Measurements from ENCODE around the gene ITSN1. TPM values are rescaled to one million over a fixed set of nuclear protein-coding genes. Genes with fewer than 3 reads are reported as not detected.

The ITSN1 gene
- total and polyA plus RNA-seq, 4 donors = 20.3 to 112 (median 40.2) TPM

DNA sequence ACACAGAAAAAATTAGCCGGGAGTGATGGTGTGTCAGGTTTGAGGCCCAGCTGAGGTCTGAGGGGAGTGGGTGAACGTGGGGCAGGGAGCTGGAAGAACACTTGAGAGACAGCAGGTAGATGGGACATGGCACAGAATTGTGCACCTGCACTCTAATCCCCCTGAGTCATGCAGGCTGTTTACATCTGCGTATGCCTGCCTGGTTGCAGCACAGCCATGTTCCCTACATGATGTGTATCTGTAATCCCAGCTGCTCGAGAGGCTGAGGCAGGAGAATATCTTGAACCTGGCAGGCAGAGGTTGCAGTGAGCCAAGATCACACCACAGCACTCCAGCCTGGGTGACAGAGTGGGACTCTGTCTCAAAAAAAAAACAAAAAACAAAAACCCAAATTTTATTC lies 228.5 kb downstream of the ITSN1 start (continued):
- TF ChIP-seq, protein P1, sequence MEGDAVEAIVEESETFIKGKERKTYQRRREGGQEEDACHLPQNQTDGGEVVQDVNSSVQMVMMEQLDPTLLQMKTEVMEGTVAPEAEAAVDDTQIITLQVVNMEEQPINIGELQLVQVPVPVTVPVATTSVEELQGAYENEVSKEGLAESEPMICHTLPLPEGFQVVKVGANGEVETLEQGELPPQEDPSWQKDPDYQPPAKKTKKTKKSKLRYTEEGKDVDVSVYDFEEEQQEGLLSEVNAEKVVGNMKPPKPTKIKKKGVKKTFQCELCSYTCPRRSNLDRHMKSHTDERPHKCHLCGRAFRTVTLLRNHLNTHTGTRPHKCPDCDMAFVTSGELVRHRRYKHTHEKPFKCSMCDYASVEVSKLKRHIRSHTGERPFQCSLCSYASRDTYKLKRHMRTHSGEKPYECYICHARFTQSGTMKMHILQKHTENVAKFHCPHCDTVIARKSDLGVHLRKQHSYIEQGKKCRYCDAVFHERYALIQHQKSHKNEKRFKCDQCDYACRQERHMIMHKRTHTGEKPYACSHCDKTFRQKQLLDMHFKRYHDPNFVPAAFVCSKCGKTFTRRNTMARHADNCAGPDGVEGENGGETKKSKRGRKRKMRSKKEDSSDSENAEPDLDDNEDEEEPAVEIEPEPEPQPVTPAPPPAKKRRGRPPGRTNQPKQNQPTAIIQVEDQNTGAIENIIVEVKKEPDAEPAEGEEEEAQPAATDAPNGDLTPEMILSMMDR (IDR thresholded peaks at IDR 0.05; ENCODE audit: low read depth, low read length, missing input control) = no peak
- TF ChIP-seq TAF1 (conservative IDR thresholded peaks at IDR 0.05) = no peak
- no peak for TF ChIP-seq NR2F2 (IDR thresholded peaks at IDR 0.05)

DNA sequence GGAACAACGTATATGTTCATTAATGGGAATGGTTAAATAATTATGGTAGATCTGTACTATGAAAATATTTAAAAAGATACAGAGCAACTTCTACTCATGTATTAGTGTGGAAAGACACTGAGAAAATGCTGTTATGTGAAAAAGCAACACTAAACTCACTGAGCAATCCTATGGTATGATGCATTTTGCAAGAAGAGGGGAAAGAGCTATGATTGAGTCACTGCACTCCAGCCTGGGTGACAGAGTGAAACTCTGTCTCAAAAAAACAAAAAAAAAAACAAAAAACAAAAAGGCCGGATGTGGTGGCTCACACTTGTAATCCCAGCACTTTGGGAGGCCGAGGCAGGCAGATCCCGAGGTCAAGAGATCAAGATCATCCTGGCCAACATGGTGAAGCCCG lies 228.9 kb downstream of the ITSN1 start:
- 95% methylated on average over 5 of the region's 5 CpGs for WGBS
- Histone ChIP-seq H3K4me1 (ENCODE audit: control insufficient read depth in 4 of 4, insufficient read depth in 4 of 4, low read length in 3 of 4) (no peaks in the 10 kb centered on the region), H3K4me3 (ENCODE audit: low read depth in 1 of 3, low read length in 3 of 3) (no peak overlapping the region), H3K9ac (ENCODE audit: low read depth in 1 of 2, low read length in 2 of 2) (no peak overlapping the region), H3K27ac (ENCODE audit: low read depth in 1 of 2, low read length in 2 of 2) (no peak overlapping the region), H3K9me3 (ENCODE audit: control insufficient read depth in 4 of 4, low read length in 3 of 4) (no peaks in the 10 kb centered on the region), H3K36me3 (ENCODE audit: control insufficient read depth in 4 of 4, insufficient read depth in 3 of 4, low read depth in 1 of 4, low read length in 3 of 4) (no peaks in the 10 kb centered on the region), H3K27me3 (ENCODE audit: control insufficient read depth in 4 of 4, insufficient read depth in 4 of 4, low read length in 3 of 4) (no peaks in the 10 kb centered on the region)
- TF ChIP-seq, protein P2, sequence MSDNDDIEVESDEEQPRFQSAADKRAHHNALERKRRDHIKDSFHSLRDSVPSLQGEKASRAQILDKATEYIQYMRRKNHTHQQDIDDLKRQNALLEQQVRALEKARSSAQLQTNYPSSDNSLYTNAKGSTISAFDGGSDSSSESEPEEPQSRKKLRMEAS (IDR thresholded peaks at IDR 0.05) = no peak
- TF ChIP-seq HNF4A (conservative IDR thresholded peaks at IDR 0.05) = no peak
- no peak for TF ChIP-seq GABPA (IDR thresholded peaks at IDR 0.05 in 1 of 2, conservative IDR thresholded peaks at IDR 0.05 in 1 of 2)
- no peak for TF ChIP-seq JUND (IDR thresholded peaks at IDR 0.05)
- TF ChIP-seq FOXA2 (IDR thresholded peaks at IDR 0.05) = no peak
- no peak for TF ChIP-seq NR2F2 (IDR thresholded peaks at IDR 0.05)
- TF ChIP-seq, protein P3, sequence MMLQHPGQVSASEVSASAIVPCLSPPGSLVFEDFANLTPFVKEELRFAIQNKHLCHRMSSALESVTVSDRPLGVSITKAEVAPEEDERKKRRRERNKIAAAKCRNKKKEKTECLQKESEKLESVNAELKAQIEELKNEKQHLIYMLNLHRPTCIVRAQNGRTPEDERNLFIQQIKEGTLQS (IDR thresholded peaks at IDR 0.05) = no peak
- TF ChIP-seq, protein P4, sequence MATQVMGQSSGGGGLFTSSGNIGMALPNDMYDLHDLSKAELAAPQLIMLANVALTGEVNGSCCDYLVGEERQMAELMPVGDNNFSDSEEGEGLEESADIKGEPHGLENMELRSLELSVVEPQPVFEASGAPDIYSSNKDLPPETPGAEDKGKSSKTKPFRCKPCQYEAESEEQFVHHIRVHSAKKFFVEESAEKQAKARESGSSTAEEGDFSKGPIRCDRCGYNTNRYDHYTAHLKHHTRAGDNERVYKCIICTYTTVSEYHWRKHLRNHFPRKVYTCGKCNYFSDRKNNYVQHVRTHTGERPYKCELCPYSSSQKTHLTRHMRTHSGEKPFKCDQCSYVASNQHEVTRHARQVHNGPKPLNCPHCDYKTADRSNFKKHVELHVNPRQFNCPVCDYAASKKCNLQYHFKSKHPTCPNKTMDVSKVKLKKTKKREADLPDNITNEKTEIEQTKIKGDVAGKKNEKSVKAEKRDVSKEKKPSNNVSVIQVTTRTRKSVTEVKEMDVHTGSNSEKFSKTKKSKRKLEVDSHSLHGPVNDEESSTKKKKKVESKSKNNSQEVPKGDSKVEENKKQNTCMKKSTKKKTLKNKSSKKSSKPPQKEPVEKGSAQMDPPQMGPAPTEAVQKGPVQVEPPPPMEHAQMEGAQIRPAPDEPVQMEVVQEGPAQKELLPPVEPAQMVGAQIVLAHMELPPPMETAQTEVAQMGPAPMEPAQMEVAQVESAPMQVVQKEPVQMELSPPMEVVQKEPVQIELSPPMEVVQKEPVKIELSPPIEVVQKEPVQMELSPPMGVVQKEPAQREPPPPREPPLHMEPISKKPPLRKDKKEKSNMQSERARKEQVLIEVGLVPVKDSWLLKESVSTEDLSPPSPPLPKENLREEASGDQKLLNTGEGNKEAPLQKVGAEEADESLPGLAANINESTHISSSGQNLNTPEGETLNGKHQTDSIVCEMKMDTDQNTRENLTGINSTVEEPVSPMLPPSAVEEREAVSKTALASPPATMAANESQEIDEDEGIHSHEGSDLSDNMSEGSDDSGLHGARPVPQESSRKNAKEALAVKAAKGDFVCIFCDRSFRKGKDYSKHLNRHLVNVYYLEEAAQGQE (IDR thresholded peaks at IDR 0.05) = no peak
- TF ChIP-seq YY1 (IDR thresholded peaks at IDR 0.05) = no peak
- no peak for TF ChIP-seq FOXA1 (IDR thresholded peaks at IDR 0.05)
- TF ChIP-seq HNF4G (IDR thresholded peaks at IDR 0.05) = no peak
- TF ChIP-seq, protein P1 (IDR thresholded peaks at IDR 0.05; ENCODE audit: low read depth, low read length, missing input control) = no peak
- TF ChIP-seq RAD21 (IDR thresholded peaks at IDR 0.05) = no peak
- no peak for DNase-seq (ENCODE audit: low spot score)

All from liver (tissue), 9 donors.